Activated CD8-positive, alpha-beta memory T cell treated with anti-CD3 and anti-CD28 coated beads, Interleukin-2, amount 50 U/mL, for 24 hours (primary cell): ENCODE data around the gene SUSD6.
"Not testable (repeated sequence)": the region's sequence is repeated elsewhere in the genome, so short reads cannot be mapped to it uniquely, and the experiment has no call there.

Experiments used
- DNase-seq: peaks from one replicate; pipeline ENCODE4 v3.0.0-alpha.2; 2020; ENCODE audit errors: extremely low read depth

SUSD6 gene

DNA sequence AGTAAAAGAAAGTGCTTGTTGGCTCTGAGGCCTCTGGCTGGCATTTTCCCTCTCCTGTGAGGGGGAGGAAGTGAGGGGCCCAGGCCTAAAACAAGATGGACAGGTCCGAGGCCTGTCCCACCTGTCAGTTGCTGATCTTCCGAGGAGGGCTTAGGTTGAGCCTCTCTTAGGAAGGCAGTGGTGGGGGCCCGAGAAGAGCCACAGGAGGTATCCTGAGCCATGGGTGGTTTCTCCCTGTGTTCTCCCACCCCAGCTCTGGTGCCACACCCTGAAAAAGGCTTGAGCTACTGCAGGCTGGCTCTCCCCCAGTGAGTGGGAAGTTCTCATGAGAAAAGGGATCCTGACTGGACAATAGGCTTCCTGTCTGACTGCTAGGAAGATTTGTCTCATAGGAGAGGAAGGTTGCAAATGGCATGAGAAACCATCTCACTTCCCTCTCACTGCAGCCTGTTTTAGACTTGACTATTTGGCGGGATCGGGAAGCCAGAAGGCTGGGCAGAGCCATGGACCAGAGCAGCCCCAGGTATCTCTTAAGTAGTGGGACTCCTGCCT lies 83.4 kb downstream of the SUSD6 start:
- DNase-seq, result no peak

DNA sequence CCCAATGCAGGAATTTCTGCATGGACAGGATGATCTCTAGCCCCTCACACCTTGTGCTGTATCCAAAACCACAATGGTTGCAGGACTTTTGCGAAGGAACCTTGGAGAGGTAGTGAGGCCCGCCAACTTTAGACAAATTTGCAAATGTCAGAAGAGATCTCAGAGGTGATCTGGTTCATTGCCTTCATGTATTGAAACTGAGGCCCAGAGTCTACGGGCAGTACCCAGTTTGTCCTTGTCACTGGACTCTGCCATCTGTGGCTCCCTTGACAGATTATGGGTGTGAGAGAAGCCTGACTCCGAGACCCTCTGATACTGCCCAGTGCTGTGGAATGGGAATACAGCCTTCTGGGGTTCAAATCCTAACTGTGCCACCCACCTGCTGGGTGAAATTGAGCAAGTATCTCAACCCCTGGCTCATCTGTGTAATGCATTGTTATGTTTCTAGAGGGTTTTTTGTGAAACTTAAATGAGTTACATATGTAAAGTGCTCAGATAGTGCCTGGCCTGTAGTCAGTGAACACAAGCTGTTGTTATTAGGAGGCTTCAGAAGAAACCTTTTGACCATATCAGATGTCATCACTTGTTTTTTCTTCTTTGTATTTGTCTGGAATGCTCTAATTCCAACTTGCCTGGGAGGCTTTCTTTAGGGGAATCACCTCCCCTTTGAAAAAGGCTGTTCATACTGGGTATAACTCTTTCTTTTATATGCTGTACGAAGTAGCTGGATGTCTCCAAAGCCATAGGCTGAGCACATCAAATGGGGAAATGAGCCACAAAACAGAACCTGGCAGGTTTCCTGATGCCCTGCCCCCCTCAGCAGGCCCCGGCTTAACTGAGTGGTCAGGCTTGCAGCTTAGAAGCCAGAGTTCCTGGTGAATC lies 84.2 kb downstream of the SUSD6 start:
- no peak for DNase-seq

DNA sequence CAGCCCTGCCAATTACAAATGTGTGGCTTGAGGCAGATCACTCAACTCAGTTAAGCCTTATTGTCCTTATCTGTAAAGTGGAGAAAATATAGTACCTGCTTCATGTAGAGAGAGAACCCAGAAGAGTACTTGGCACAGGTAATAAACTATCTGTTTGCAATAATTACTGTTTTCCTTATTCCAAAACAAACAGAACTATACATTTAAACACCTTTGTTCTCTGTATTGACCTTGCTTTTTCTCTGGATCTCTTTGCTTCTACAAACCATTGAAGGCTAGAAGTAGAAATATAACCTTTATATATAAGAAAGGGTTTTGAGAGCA lies 84.8 kb downstream of the SUSD6 start:
- DNase-seq, result no peak

DNA sequence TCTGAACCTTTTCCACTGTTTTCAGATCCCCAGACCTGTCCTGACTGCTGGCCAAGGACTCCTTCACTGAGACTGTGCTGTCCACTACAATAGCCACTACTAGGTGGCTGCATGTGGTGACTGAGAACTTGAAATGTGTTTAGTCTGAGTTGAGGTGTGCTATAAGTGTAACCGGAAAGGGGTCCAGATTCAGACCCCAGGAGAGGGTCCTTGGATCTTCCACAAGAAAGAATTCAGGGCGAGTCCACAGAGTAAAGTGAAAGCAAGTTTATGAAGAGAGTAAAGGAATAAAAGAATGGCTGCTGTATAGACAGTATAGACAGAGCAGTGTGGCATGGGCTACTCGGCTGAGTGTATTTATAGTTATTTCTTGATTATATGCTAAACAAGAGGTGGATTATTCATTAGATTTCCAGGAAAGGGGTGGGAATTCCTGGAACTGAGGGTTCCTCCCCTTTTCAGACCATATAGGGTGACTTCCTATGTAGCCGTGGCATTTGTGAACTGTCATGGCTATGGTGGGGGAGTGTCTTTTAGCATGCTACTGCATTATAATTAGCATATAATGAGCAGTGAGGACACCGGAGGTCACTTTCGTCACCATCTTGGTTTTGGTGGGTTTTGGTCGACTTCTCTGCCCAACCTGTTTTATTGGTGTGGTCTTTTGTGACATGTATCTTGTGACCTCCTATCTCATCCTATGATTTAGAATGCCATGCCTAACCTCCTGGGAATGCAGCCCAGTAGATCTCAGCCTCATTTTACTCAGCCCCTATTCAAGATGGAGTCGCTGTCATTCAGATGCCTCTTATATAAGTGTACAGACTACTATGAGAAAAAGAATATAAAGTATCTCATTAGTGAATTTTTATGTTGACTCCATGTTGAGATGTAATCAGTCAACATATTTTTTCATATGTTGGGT lies 85.5 kb downstream of the SUSD6 start:
- DNase-seq, result no peak

DNA sequence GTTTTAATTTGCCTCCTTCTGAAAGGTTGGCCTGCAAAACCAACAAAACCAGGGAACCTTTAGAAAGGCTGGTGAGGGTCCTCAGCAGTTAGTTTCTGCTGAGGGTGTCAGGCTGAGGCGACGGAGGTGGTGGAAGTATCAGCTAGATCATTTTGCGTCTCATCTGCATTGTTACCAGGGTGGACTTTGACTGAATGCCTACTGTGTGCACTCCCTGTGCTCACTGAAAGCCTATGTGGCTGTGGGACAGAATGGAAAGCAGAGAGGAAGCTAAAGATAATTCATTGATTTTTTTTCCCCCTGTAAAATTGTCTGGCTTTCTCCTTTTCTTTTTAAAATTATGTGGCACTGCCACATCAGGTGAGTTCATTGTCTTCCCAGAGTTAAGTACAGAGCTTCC lies 87.2 kb downstream of the SUSD6 start:
- DNase-seq, result no peak

DNA sequence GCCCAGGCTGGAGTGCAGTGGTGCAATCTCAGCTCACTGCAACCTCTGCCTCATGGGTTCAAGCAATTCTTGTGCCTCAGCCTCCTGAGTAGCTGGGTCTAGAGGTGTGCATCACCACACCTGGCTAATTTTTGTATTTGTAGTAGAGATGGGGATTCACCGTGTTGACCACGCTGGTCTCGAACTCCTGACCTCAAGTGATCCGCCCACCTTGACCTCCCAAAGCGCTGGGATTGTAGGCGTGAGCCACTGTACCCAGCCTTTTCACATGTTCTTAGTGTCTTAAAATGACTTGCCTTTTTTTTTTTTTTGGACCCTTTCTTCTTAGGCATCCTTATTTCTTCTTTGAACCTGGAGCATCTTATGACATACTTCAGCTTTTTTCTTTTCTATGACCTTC lies 87.8 kb downstream of the SUSD6 start:
- not testable (repeated sequence) for DNase-seq

DNA sequence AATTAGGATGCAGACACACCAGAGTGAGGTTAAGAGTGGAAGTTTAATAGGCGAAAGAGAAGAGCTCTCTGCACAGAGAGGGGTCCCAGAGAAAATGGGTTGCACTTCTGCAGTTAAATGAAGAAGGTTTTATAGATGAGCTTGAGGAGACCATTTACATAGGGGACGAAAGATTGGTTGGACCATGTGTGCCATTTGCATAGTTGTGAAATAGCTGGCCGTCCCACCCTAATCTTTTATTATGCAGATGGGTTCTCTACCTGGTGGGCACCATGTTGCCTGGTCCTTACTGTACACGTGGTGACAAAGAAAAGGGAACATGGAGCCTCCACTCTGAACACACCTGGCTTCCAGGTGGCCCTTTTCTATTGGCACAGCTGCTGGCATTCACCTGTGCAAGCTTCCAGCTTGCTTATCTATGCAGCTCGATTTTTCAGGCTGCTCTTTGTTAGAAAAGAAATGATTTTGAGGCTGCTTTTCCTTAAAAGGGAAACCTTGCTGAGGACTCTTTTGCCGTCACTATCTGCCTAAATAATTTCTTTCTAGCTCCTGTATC lies 88.4 kb downstream of the SUSD6 start:
- no peak for DNase-seq

DNA sequence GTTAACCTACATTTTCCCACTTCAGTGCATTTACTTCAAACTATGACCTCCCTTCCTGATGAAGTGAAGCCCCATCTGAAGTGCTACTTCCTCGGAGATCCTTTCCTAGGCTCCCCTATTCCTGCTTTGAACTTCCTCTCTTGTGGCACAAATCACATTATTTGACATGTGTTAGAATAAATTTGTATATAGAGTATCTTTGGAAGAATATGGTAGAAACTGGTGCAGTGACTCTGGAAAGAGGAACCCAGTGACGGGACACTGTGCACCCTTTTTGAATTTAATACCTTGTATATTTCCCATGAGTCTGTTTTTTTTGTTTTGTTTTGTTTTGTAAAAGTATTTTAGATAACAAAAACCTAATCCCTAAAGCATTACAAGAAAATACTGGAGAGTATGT lies 89.2 kb downstream of the SUSD6 start:
- DNase-seq, result no peak

DNA sequence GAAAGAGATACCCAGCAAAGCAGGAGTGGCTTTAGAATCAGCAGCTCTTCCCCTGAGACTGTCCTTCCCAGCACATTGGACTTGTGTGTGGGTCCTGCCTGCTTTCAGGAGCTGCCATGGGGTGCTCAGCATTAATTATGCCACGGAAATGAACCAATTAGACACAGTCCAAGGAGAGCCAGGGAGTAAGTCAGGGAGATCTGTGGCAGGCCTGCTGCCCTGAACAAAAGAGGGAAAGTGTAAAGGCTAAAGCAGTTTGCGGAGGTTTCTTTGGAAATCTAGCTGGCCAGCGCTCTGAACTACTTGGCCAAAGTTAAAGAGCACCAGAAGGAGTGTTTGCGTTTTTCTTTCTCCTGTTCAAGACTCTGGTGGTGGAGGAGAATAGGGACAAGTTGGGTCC lies 89.9 kb downstream of the SUSD6 start:
- no peak for DNase-seq

DNA sequence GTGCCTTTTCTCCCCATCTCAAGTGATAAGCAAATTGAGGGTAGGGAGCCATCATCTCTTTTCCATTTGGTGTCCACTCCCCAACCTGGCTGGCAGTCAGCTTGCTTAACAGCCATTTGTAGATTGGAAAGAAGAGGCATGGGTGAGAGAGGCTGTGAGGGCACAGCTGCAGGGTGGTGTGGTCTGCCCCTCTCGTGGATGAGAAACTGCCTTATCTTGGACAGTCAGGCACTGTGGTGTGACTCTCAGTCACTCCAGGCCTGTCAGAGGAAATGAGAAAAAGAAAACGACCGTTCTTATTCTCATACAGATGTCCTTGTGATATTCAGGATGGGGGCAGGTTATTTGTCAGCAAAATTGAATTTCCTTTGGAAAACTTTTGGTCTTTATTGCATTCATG lies 90.5 kb downstream of the SUSD6 start:
- DNase-seq, result no peak

DNA sequence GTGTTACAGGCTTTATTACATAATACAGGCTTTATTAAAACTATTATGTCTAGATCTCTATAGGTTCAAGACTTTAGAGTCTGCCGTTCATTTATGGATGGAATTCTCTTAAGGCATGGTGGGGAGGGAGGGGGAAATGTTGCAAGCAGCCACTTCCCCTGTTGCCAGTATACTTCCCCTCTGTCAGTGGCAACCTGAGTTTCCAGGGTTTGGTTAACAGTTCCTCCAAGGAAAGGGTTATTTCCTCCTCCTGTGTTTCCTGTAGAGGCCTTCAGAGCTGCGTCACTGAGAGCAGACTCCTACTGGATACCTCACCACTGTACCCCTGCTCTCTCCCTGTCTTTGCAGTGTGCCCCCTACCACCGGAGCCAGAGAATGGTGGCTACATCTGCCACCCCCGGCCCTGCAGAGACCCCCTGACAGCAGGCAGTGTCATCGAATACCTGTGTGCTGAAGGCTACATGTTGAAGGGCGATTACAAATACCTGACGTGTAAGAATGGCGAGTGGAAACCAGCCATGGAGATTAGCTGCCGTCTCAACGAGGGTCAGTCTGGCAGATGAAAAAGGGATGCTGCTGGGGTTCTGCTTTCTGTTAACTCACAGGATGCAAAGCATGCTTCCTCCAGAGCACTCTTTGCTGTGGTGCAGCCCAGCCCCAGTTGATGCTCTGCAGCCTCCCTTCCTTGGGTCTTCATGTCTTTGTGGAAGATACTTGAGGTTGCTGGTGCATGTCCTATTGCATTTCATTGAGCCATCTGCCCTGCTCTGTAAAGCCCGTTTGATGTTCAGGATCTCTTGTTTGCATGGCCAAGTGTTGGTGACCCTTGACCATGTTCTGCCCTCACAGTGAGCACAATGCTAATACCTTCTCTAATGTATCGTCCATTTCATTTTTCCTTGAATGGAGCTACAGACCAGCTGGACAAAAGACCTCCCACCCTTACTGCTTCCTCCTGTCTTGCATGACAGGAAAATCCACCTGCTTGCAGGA lies 91.9 kb downstream of the SUSD6 start:
- no peak for DNase-seq

DNA sequence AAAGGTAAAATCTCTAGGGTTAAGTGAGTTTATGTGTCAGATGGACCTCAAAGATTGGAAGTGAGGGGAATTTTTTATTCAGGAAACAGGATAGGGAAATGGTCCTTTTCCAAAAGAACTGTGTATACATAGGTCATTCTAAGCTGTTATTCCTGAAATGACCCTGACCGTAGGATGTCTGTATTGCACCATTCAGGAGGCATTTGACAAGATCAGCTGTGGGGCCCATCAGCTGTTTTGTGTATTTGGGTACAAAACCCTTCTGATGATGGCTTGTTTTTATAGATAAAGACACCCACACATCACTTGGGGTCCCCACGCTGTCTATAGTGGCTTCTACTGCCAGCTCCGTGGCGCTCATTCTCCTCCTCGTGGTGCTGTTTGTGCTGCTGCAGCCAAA lies 92.9 kb downstream of the SUSD6 start:
- no peak for DNase-seq

DNA sequence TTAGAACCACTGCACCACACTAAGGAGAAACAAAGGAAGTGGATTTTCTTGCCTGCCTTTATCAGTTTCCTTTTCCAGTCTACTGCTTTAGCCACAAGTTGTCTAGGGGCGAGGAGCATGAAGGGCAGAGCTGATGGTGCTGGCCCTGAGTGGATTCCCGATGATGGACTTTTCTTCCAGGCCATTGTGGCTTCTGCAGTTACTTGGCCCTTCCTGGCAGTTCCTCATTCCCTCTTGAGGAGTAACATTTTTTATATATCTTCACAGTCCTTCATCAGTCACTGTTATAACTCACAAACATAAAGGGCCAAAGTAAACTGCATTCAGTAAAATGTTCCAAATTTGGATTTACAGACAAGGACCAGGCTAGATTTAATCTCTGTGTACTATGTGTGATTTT lies 94.3 kb downstream of the SUSD6 start:
- DNase-seq, result no peak

DNA sequence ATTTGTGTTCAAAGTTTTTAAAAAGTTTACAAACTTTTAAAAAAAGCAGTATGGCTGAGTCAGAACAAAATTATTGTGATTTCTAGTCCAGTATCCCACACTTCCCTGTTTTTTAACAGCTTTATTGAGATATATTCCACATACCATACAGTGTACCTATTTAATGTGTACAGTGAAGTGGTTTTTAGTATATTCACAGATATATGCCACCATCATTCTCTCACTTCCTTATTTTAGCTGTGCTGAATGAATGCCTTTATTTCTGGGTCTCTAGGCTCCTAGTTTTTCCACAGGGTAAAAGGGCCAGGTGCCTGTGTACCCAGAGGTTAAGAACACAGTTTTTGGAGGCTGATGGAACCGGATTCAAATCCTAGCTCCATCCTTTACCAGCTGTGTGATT lies 96.7 kb downstream of the SUSD6 start:
- no peak for DNase-seq

DNA sequence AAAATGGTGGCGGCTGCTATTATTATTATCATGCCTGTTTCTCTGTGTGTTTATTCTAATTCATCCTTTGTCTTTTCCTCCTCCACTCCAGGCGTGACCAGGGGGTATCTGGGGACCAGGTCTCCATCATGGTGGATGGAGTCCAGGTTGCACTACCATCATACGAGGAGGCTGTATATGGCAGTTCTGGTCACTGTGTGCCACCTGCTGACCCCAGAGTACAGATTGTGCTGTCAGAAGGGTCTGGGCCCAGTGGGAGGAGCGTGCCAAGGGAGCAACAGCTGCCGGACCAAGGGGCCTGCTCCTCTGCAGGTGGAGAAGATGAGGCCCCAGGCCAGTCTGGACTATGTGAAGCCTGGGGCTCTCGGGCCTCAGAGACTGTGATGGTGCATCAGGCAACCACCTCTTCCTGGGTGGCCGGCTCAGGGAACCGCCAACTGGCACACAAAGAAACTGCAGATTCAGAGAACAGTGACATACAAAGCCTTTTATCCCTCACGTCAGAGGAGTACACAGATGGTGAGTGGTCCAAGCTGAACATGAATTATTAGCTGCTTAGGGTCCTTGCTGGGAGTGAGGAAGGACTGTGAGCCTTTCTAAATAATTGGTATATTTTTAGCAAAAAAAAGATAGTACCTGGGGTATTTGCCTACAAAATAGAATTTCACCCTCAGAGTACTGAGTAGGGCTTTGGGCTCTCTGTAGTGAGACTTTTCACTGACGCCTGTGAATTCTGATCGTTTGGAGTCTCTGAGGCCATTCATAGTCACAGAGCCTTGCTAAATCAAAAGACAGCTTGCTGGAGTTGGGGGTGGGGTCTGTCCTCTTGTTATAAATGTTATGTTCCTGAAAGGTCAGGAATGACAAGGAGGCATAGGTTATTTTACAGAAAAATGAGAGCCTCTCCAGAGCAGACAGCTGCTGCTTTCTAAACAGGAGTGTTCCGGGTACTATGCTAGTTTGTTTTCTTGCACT lies 97.5 kb downstream of the SUSD6 start:
- DNase-seq, result no peak

DNA sequence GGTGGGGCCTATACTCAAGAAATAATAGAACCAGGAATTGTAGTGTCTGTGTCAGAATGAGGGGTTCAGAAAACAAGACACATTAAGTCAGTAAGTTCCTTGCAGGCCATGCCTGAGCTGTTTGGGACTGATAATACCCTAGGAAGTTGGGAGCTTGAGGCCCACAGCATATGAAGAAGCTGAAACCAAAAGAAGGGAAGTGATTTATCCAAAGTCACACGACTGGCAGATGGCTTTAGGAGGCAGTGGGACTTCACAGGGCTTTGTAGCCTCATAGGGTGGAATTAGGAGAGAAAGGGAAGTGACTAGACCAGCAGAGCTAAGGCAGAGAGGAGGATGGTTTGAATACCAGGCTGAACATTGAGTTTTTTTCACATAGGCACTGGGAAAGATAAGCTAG lies 99.0 kb downstream of the SUSD6 start:
- DNase-seq, result no peak

DNA sequence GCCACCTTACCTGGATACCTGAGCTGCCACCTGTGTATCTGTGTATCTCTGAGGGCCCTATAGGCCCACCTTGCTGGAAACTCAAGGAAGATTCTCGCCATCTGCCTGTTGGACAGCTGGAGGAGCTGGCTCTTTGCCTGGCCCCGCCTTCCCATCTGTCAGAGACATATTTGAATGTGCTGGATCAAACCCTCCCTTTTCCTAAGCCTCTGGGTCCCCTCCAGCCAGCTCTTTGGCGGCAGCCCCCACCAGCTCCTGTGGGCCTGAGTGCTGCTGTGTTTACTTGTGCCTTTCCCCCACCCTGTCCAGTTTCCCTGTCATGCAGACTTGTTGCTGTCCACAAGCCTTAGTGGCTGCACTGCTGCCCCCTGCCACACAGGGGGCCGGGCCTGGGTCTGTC lies 99.7 kb downstream of the SUSD6 start:
- DNase-seq, result no peak

DNA sequence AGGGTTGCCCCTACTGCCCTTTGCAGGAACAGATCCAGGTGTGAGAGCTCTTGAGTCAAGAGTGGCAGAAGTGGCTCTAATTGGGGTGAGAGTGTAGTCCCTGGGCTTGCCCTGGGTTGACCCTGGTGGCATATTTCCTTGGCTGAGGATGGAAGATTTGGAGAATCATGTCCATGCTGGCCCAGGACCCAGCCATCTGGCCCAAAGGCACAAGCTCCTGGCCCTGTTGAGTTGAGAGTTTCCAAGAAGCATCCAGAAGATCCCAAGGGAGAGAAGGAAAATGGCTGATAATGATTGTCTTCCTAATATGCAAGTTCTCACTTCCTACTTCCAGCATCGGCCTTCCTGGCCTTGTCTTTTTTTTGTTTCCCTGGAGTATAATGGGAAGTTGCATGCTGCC lies 100.1 kb downstream of the SUSD6 start:
- no peak for DNase-seq

DNA sequence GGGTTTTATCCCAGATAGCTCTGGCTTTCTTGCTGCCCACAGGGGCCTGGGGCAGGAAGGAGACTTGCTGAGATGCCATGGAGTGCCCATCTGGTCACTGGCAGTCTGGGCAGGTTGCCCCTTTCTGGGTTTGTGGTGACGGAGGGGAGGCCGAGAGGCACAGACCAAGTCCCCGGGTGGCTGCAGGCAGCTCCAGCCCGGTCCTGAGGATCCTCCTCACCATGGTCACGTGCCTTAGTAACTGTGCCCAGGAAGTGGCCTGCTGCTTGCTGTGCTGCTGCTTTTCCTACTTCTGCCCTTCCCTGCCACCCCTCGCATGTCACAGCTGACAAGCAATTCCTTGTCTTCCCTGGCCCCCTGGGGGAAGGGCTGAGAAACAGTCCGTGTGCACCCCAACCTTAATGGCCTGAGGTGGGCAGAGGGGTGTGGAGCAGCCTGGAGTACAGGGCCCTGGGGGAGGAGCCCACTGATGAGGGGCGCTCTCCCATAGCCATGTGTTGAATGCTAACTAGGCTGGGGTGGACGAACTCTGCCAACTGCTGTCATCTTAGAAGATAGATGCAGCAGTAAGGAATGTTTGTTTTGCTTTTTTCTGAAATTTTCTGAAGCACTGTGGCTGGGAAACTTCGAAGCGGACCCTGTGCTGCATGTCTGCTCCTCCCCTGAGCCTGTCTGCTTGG lies 100.6 kb downstream of the SUSD6 start:
- DNase-seq, result no peak
